ENCODE measurements around the gene SEMA5A.

DNA sequence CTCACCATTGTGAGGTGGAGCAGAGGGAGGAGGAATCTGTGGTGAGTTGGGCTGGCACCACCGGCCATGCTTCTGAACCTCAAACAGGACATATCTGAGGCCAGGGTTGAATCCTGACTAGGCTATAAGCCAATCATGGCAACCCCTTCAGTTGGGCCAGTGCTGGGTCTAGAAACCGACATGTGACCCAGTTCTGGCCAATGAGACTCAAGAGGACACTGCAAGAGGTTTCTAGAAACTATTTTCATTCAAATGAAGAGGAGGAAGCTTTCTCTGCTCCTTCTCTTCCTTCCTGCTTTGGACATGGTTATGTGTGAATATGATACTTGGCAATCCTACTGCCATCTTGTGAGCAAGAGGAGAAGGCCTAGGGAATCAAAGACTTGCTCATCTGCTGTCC, 417.7 kb downstream of the SEMA5A start:
- TF ChIP-seq, protein P1, sequence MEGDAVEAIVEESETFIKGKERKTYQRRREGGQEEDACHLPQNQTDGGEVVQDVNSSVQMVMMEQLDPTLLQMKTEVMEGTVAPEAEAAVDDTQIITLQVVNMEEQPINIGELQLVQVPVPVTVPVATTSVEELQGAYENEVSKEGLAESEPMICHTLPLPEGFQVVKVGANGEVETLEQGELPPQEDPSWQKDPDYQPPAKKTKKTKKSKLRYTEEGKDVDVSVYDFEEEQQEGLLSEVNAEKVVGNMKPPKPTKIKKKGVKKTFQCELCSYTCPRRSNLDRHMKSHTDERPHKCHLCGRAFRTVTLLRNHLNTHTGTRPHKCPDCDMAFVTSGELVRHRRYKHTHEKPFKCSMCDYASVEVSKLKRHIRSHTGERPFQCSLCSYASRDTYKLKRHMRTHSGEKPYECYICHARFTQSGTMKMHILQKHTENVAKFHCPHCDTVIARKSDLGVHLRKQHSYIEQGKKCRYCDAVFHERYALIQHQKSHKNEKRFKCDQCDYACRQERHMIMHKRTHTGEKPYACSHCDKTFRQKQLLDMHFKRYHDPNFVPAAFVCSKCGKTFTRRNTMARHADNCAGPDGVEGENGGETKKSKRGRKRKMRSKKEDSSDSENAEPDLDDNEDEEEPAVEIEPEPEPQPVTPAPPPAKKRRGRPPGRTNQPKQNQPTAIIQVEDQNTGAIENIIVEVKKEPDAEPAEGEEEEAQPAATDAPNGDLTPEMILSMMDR (IDR thresholded peaks at IDR 0.05) = no peak
- TF ChIP-seq POLR2AphosphoS5 (IDR thresholded peaks at IDR 0.05) (no peak), EP300 (IDR thresholded peaks at IDR 0.05) (no peak), POLR2A (IDR thresholded peaks at IDR 0.05) (no peak)

Measured in gastroesophageal sphincter (tissue), 3 donors.